GM04503 (cell line): ENCODE measurements around the gene TRIM7.
"Not testable (repeated sequence)": the region's sequence is repeated elsewhere in the genome, so short reads cannot be mapped to it uniquely, and the experiment has no call there.

Experiments
- DNase-seq: peaks from one replicate; pipeline ENCODE4 v3.0.0-alpha.2; 2012; ENCODE audit warnings: low read depth

The TRIM7 gene

GRCh38 chr5:181171782-181172181, 33.2 kb downstream of the TRIM7 start:
- DNase-seq: no peak

GRCh38 chr5:181170996-181171395, 34.0 kb downstream of the TRIM7 start:
- DNase-seq: no peak

- DNase-seq: no peak
Observed at GRCh38 chr5:181170237-181170825, 34.7 kb downstream of the TRIM7 start.

DNA sequence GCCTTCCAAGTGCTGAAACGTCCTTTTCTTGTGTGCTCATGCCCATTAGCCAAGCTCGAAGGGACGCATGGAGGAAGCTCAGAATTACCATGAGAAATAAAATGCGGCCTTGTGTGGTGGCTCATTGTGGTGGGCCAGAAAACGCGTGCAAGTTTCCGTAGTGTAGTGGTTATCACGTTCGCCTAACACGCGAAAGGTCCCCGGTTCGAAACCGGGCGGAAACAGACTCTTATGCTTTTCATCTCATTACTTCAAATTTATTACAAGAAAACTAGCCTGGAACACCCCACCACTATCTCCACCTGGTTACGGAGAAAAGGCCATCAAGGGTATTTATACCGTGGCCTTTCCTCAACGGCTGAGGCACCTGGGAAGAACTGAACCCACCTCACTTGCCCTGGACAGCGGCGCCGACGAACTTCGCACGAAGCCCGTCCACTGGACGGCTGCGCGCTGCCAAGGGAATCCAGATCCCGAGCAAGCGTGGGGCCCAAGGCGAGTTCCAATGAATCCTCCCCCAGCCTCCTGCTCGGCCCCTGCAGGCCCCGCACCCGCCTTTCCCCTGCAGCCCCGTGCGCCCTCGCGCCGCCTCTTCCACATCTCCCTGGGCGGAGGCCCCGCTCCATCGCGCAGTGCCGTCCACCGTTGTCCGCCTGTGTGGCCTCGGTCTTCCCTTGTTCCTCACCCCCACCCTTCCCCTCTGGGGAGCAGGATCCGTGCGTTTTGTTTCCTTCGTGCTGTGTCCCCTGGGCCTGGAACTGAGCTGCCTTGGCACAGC, 35.3 kb downstream of the TRIM7 start:
- not testable (repeated sequence) for DNase-seq

GRCh38 chr5:181168595-181169118, 36.3 kb downstream of the TRIM7 start:
- DNase-seq: no peak

DNA sequence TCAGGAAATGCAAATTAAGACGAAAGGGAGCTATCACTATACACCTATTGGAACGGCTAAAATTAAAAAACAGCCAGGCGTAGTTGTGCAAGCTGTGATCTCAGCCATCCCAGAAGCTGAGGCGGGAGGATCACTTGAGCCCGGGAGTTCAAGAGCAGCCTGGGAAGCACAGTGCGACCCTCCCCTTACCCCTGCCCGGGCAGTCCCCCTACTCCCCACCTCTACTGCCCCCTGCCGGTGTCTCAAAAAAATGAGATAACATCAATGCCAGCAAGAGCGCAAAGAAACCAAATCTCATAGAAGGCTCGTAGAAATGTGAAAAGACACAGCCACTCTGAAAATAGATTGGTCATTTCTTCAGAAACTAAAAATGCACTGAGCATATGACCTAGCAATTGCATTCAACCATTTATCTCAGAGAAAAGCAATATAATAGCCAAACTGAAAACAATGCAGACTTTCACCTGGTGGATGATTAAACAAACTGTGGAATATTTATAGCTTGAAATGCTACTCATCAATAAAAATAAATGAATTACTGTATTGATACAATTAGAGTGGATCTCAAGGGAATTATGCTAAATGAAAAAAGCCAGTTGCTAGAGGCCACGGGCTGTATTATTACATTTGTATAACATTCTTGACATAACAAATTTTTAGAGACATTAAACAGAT, 37.0 kb downstream of the TRIM7 start:
- DNase-seq: no peak

- DNase-seq: no peak
Observed at GRCh38 chr5:181166812-181167733, 37.9 kb downstream of the TRIM7 start.

DNA sequence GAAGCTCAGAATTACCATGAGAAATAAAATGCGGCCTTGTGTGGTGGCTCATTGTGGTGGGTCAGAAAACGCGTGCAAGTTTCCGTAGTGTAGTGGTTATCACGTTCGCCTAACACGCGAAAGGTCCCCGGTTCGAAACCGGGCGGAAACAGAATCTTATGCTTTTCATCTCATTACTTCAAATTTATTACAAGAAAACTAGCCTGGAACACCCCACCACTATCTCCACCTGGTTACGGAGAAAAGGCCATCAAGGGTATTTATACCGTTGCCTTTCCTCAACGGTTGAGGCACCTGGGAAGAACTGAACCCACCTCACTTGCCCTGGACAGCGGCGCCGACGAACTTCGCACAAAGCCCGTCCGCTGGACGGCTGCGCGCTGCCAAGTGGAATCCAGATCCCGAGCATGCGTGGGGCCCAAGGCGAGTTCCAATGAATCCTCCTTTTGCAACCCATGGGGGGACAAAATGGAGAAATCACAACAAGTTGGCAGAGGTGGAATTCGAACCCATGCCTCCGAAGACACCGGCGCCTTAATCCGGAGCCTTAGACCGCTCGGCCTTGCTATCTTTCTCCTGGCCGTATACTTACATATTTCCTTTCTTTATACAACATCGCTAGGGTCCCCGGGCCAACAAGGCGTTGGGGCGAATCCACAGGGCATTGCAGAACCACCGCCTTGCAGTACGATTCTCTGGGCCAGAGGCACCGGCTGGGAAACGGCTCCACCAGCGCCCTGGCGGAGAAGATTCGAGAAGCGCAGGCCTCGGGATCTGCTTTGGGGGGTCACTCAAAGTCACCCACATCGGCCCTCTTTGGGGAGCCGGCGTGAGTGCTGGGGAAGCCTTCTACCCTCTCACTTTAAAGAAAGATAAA, 40.7 kb downstream of the TRIM7 start:
- no peak for DNase-seq

GRCh38 chr5:181163487-181164075, 41.4 kb downstream of the TRIM7 start:
- DNase-seq: no peak

- DNase-seq: no peak
Observed at GRCh38 chr5:181161534-181162175, 43.3 kb downstream of the TRIM7 start.

- DNase-seq: not testable (repeated sequence)
Observed at GRCh38 chr5:181160755-181161533, 44.1 kb downstream of the TRIM7 start.

DNA sequence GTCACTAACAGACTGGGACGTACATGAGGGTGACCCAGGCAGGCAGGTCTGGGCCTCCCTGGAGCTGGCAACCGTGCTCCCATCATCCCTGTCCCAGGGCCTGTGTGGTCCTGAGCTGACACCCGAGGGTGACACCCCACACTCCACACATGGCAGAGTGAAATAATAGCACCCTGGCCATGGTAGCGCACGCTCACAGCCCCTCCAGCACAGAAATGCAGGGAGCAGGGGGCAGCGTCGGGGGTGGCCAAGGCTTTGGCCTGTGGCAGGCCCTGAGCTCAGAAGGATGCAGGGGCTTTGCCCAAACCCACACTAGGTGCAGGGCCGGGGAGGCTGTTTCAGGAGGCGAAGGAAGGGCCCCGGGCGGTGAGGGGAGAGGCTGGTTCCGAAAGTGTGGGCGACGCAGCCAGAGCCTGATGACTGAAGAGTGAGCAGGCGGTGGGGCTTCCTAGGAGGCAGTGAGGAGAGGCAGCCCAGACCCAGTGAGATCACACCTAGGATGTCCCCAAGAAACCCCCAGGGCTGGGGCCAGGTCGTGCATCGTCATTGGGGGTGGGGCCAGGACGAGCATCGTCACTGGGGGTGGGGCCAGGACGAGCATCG, 44.7 kb downstream of the TRIM7 start:
- DNase-seq: no peak

GRCh38 chr5:181159286-181160151, 45.5 kb downstream of the TRIM7 start:
- DNase-seq: no peak

- no peak for DNase-seq
Observed at GRCh38 chr5:181158869-181159268, 46.1 kb downstream of the TRIM7 start.

DNA sequence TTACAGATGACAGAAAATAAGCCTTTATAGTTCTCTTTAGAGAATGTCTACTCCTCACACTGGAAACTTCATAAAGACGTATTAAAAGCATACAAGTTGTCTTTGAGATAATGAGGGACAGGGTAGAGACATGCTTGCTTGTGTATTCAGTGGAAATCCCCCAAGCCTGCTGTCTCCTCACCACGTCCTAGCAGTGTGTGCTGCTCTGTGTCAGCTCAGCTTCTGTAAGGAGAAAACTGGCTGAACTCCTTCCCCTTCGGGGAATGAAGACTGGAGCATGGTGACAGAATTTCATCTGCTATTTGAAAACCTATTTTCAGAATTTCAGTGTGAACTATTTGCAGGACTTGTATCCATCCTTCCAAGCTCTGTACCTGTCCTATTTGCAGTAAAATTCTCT, 48.2 kb downstream of the TRIM7 start:
- DNase-seq: no peak

- no peak for DNase-seq
Observed at GRCh38 chr5:181153814-181154213, 51.2 kb downstream of the TRIM7 start.

DNA sequence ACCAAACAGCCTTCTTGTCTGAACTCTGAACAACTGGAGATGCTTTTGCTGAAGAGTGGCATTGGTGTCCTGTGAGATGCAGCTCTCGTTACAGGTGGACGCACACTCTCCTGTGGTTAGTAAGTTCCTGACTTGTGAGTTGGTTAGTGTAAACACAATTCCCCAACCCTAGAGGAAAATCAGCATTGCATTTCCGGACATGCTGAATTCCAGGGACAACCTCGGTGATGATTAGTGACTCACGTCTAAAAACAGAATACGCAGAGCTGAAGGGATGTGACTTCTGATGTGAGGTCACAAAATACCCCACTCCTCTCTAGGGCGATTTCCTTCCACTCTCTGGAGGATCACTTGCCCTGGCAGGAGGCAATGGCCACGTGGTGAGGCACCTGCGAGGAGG, 52.6 kb downstream of the TRIM7 start:
- no peak for DNase-seq

- no peak for DNase-seq
Observed at GRCh38 chr5:181151146-181151545, 53.9 kb downstream of the TRIM7 start.
